Measurements from ENCODE around the gene UNC80. TPM values are rescaled to one million over a fixed set of nuclear protein-coding genes. Genes with fewer than 3 reads are reported as not detected.

UNC80 gene
- total RNA-seq, 1 experiment from 2014 or later = 0.48 TPM

GRCh38 chr2:209766613-209767012 is 5.0 kb upstream of the UNC80 start (continued):
- TF ChIP-seq, protein P1, sequence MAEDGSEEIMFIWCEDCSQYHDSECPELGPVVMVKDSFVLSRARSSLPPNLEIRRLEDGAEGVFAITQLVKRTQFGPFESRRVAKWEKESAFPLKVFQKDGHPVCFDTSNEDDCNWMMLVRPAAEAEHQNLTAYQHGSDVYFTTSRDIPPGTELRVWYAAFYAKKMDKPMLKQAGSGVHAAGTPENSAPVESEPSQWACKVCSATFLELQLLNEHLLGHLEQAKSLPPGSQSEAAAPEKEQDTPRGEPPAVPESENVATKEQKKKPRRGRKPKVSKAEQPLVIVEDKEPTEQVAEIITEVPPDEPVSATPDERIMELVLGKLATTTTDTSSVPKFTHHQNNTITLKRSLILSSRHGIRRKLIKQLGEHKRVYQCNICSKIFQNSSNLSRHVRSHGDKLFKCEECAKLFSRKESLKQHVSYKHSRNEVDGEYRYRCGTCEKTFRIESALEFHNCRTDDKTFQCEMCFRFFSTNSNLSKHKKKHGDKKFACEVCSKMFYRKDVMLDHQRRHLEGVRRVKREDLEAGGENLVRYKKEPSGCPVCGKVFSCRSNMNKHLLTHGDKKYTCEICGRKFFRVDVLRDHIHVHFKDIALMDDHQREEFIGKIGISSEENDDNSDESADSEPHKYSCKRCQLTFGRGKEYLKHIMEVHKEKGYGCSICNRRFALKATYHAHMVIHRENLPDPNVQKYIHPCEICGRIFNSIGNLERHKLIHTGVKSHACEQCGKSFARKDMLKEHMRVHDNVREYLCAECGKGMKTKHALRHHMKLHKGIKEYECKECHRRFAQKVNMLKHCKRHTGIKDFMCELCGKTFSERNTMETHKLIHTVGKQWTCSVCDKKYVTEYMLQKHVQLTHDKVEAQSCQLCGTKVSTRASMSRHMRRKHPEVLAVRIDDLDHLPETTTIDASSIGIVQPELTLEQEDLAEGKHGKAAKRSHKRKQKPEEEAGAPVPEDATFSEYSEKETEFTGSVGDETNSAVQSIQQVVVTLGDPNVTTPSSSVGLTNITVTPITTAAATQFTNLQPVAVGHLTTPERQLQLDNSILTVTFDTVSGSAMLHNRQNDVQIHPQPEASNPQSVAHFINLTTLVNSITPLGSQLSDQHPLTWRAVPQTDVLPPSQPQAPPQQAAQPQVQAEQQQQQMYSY (CRISPR knock-in tag; IDR thresholded peaks at IDR 0.05) = no peak
- TF ChIP-seq, protein P2, sequence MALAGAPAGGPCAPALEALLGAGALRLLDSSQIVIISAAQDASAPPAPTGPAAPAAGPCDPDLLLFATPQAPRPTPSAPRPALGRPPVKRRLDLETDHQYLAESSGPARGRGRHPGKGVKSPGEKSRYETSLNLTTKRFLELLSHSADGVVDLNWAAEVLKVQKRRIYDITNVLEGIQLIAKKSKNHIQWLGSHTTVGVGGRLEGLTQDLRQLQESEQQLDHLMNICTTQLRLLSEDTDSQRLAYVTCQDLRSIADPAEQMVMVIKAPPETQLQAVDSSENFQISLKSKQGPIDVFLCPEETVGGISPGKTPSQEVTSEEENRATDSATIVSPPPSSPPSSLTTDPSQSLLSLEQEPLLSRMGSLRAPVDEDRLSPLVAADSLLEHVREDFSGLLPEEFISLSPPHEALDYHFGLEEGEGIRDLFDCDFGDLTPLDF (CRISPR knock-in tag; IDR thresholded peaks at IDR 0.05) = no peak
- no peak for TF ChIP-seq OVOL2 (CRISPR knock-in tag; IDR thresholded peaks at IDR 0.05; ENCODE audit: borderline replicate concordance)
- TF ChIP-seq NR2C2 (CRISPR knock-in tag; IDR thresholded peaks at IDR 0.05) = no peak

DNA sequence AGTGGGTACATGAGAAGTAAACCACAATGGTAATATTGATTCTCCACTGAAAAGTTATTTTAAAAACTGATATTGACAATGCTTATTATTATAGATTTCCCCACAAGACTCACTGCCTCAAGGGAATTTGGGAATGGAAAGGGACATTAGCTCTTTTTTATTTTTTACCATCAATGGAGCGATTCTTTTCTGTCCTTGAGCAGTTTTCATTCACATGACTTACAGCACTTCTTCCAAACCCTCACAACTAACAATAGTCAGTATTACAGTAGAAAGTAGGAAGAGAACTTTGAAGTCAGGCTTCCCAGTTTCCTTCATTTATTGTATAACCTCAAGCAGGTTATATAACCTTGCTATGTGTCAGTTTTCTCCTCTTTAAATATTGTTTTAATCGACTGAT is 4.3 kb upstream of the UNC80 start:
- TF ChIP-seq ZNF416 (CRISPR knock-in tag; IDR thresholded peaks at IDR 0.05) (no peak), TCF7 (CRISPR knock-in tag; IDR thresholded peaks at IDR 0.05; ENCODE audit: low read depth) (no peak), JAZF1 (CRISPR knock-in tag; IDR thresholded peaks at IDR 0.05) (no peak), IRF2 (CRISPR knock-in tag; IDR thresholded peaks at IDR 0.05; ENCODE audit: borderline replicate concordance, low read depth) (no peak), PREB (CRISPR knock-in tag; IDR thresholded peaks at IDR 0.05; ENCODE audit: borderline replicate concordance) (no peak), FOXJ3 (CRISPR knock-in tag; IDR thresholded peaks at IDR 0.05; ENCODE audit: borderline replicate concordance) (no peak), ZSCAN18 (CRISPR knock-in tag; IDR thresholded peaks at IDR 0.05) (no peak), SP1 (CRISPR knock-in tag; conservative IDR thresholded peaks at IDR 0.05) (no peak)
- TF ChIP-seq, protein P3, sequence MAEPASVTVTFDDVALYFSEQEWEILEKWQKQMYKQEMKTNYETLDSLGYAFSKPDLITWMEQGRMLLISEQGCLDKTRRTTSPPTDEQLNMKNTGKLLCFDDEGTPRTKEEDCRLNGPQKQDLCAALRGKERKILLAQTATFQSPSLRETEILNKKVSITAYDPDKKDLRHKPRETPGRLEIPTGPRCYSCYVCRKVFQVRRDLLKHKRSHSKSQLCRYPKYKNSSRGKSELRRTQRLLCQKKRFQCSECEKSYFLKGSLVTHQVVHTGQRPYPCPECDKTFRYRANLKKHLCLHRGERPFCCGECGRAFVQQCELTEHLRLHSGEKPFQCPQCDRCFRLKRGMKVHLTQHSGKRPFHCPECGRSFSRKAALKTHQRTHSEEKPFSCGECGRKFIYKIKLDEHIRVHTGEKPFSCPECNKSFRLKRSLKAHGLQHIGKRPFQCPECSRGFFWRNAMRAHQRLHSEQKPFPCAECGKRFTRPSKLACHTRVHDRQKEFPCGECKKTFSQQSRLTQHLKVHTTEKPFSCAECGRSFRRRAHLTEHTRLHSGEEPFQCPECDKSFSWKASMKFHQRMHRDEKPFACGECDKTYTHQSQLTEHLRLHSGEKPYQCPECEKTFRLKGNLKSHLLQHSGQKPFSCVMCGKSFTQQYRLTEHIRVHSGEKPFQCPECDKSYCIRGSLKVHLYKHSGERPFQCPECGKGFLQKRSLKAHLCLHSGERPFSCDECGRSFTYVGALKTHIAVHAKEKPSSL (CRISPR knock-in tag; conservative IDR thresholded peaks at IDR 0.05) = no peak
- Mint-ChIP-seq H3K36me3 (no peaks in the 10 kb centered on the region), H3K27me3 (ENCODE audit: low read depth) (peaks cover 91% of the 10 kb centered on the region), H3K4me3 (no peak overlapping the region), H3K9me3 (no peaks in the 10 kb centered on the region), H3K4me1 (peaks cover 4% of the 10 kb centered on the region), H3K27ac (no peak overlapping the region)
- ATAC-seq (no peak), DNase-seq (ENCODE audit: low spot score) (no peak)
- ChIA-PET POLR2A (no interaction called here), CTCF (no interaction called here)

DNA sequence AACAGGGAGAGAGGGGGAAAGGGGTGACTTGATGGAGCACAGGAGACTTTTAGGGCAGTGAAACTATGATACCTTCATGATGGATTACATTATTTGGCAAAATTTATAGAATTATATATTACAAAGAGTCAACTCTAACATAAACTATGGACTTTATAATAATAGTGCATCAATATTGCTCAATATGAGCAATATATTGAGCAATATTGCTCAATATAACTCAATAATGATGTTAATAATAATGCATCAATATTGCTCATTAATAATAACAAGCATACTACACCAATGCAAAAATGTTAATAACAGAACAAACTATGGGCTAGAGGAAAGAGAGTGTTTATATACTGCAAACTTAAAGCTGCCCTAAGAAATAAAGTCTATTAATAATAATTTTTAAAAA is 3.1 kb upstream of the UNC80 start:
- no peaks in the 10 kb centered on the region for H3K9me3 Mint-ChIP-seq
- H3K4me3 Mint-ChIP-seq = no peak overlapping the region
- H3K27ac Mint-ChIP-seq = no peak overlapping the region
- POLR2A ChIA-PET = no interaction called here
- H3K4me1 Mint-ChIP-seq = peaks cover 9% of the 10 kb centered on the region
- H3K36me3 Mint-ChIP-seq = no peaks in the 10 kb centered on the region
- no peak for ATAC-seq
- peaks cover 89% of the 10 kb centered on the region for H3K27me3 Mint-ChIP-seq (ENCODE audit: low read depth)
- no peak for DNase-seq (ENCODE audit: low spot score)
- CTCF ChIA-PET = no interaction called here
- TF ChIP-seq NR3C1 (CRISPR knock-in tag; conservative IDR thresholded peaks at IDR 0.05; ENCODE audit: low read depth) (no peak), RELA (CRISPR knock-in tag; IDR thresholded peaks at IDR 0.05; ENCODE audit: borderline replicate concordance) (no peak), IRF1 (CRISPR knock-in tag; IDR thresholded peaks at IDR 0.05) (no peak), RORB (CRISPR knock-in tag; IDR thresholded peaks at IDR 0.05) (no peak), TCF7 (CRISPR knock-in tag; IDR thresholded peaks at IDR 0.05; ENCODE audit: low read depth) (no peak), JUN (CRISPR knock-in tag; IDR thresholded peaks at IDR 0.05) (no peak), OVOL2 (CRISPR knock-in tag; IDR thresholded peaks at IDR 0.05; ENCODE audit: borderline replicate concordance) (no peak), ZNF138 (CRISPR knock-in tag; conservative IDR thresholded peaks at IDR 0.05) (no peak), SP1 (CRISPR knock-in tag; conservative IDR thresholded peaks at IDR 0.05) (no peak), PREB (CRISPR knock-in tag; IDR thresholded peaks at IDR 0.05; ENCODE audit: borderline replicate concordance) (no peak)
- TF ChIP-seq, protein P4, sequence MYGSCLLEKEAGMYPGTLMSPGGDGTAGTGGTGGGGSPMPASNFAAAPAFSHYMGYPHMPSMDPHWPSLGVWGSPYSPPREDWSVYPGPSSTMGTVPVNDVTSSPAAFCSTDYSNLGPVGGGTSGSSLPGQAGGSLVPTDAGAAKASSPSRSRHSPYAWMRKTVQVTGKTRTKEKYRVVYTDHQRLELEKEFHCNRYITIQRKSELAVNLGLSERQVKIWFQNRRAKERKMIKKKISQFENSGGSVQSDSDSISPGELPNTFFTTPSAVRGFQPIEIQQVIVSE (CRISPR knock-in tag; IDR thresholded peaks at IDR 0.05; ENCODE audit: borderline replicate concordance) = no peak

Data from WTC11 (cell line).